Left lung (tissue), 10 donors: ENCODE measurements around the gene DSCAM. TPM values are rescaled to one million over a fixed set of nuclear protein-coding genes. Genes with fewer than 3 reads are reported as not detected.

Experiments used
- ATAC-seq: fragments of 200-7000 bp; cut with Tn5 transposase; one replicate; pipeline ENCODE4 v1.9.1; 2020; ENCODE audit warnings: moderate library complexity
- DNase-seq, 4 donors: peaks; one replicate each; pipeline ENCODE4 v3.0.0-alpha.2; 2013 to 2020
- H3K27ac ChIP-seq, 2 donors: fragments of 200-600 bp; sonication (generic) in 1 of 2; one replicate each; pipeline versions ENCODE4 v1.5.0 to v1.8.0; 2020 to 2021
- H3K27me3 ChIP-seq, 2 donors: fragments of 200-600 bp; sonication (generic) in 1 of 2; one replicate each; pipeline versions ENCODE4 v1.5.0 to v1.8.0; 2020 to 2021
- H3K36me3 ChIP-seq, 2 donors: fragments of 200-600 bp; sonication (generic) in 1 of 2; one replicate each; pipeline versions ENCODE4 v1.5.0 to v1.8.0; 2020 to 2021
- H3K4me1 ChIP-seq, 2 donors: fragments of 200-600 bp; one replicate each; pipeline ENCODE4 v1.8.0; 2021
- H3K4me3 ChIP-seq, 2 donors: fragments of 200-600 bp; sonication (generic) in 1 of 2; one replicate each; pipeline versions ENCODE4 v1.5.0 to v1.8.0; 2020 to 2021; ENCODE audit warnings: mild to moderate bottlenecking in 1 of 2
- H3K9me3 ChIP-seq, 2 donors: fragments of 200-600 bp; sonication (generic) in 1 of 2; one replicate each; pipeline versions ENCODE4 v1.5.0 to v1.8.0; 2020 to 2021
- CTCF ChIP-seq, 2 donors: fragments of 200-600 bp; sonication (generic) in 1 of 2; IDR thresholded peaks; one replicate each; pipeline versions ENCODE4 v1.5.0 to v1.8.0; 2021; ENCODE audit warnings: antibody characterized with exemption in 2 of 2
- intact Hi-C, 2 donors: fragments of 100-400 bp; cut with DNase I; formaldehyde crosslinking; loops; one replicate each; pipeline versions ENCODE4 v1.11.2 to v1.14.2; 2022
- polyA plus RNA-seq, 6 donors: library from polyadenylated mRNA; unstranded; fragments of 120-200 nt; gene quantifications; one replicate each; pipeline ENCODE4 v1.2.1, GENCODE V29; 2013; ENCODE audit not compliant: insufficient read length in 6 of 6
- total RNA-seq, 2 donors: library from RNA; stranded (reverse); fragmentation: NEBNext Ultra II Directional; extraction: Animal tissue kit (Norgen Biotek cat#: 25700); gene quantifications; one replicate each; pipeline ENCODE4 v1.2.1, GENCODE V29; 2021
- donor health status: DM: no; HTN: yes; CAD: no.
- donor health status: DM: no; HTN: no; CAD: no.

DSCAM gene
- total and polyA plus RNA-seq, 8 donors = 0.03 to 0.24 (median 0.07) TPM; not detected in 1

- H3K4me1 ChIP-seq = no peaks in the 10 kb centered on the region
- DNase-seq (no peak), ATAC-seq (no peak)
- no peaks in the 10 kb centered on the region for H3K36me3 ChIP-seq
- H3K9me3 ChIP-seq = no peaks in the 10 kb centered on the region
- intact Hi-C loops = no loop called here
- H3K27me3 ChIP-seq = no peaks in the 10 kb centered on the region
- no peak overlapping the region for H3K27ac ChIP-seq
- no peak for TF ChIP-seq CTCF (IDR thresholded peaks at IDR 0.05)
- no peak overlapping the region for H3K4me3 ChIP-seq
Observed at GRCh38 chr21:40620386-40621145, 226.4 kb downstream of the DSCAM start.

- no peak for ATAC-seq
- Histone ChIP-seq H3K27ac (no peak overlapping the region), H3K36me3 (no peaks in the 10 kb centered on the region), H3K27me3 (no peaks in the 10 kb centered on the region), H3K9me3 (no peaks in the 10 kb centered on the region), H3K4me3 (no peak overlapping the region), H3K4me1 (no peaks in the 10 kb centered on the region)
- no peak for TF ChIP-seq CTCF (IDR thresholded peaks at IDR 0.05)
- intact Hi-C loops = no loop called here
- DNase-seq = no peak
Observed at GRCh38 chr21:40618191-40618973, 228.6 kb downstream of the DSCAM start.

- intact Hi-C loops = no loop called here
- DNase-seq = no peak
- no peak for TF ChIP-seq CTCF (IDR thresholded peaks at IDR 0.05)
Observed at GRCh38 chr21:40616377-40616704, 230.6 kb downstream of the DSCAM start.

GRCh38 chr21:40615505-40616376 is 231.2 kb downstream of the DSCAM start:
- intact Hi-C loops = no loop called here
- H3K36me3 ChIP-seq = no peaks in the 10 kb centered on the region
- TF ChIP-seq CTCF (IDR thresholded peaks at IDR 0.05) = no peak
- H3K4me3 ChIP-seq = no peak overlapping the region
- no peaks in the 10 kb centered on the region for H3K4me1 ChIP-seq
- no peaks in the 10 kb centered on the region for H3K9me3 ChIP-seq
- DNase-seq (no peak), ATAC-seq (no peak)
- H3K27me3 ChIP-seq = no peaks in the 10 kb centered on the region
- H3K27ac ChIP-seq = no peak overlapping the region

More at GRCh38 chr21:40616377-40616704, 230.6 kb downstream of the DSCAM start:
- Histone ChIP-seq H3K4me1 (no peaks in the 10 kb centered on the region), H3K27ac (no peak overlapping the region), H3K4me3 (no peak overlapping the region), H3K27me3 (no peaks in the 10 kb centered on the region), H3K9me3 (no peaks in the 10 kb centered on the region), H3K36me3 (no peaks in the 10 kb centered on the region)
- ATAC-seq = no peak
